Measurements from ENCODE around the gene DCAF5. TPM values are rescaled to one million over a fixed set of nuclear protein-coding genes. Genes with fewer than 3 reads are reported as not detected.

The DCAF5 gene
- total and polyA plus RNA-seq, 12 donors, result 19.9 to 48.0 (median 33.4) TPM

DNA sequence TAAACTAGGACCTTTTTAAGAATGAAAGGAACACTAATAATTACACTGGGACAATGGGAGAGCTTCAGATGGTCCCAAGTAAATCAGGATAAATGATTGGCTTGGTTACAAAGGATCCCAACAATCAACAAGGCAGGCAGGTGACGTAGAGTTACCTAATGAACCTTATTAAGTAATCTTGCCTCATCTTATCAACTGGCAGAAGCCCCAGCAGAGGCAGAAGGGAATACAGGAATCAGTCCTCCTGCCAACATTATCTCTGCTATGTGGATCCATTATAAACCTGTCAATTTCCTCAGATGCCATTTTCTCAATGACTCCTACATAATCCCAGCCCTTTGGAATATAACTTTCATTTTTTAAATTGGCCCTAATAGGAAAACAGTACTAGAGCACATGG, 11.4 kb downstream of the DCAF5 start:
- intact Hi-C loops (cut with DNase I), result no loop called here
- no peaks in the 10 kb centered on the region for H3K36me3 ChIP-seq (replicated peaks in 1 of 2)
- H3K4me1 ChIP-seq (replicated peaks in 1 of 2), result peaks cover 25 to 39% of the 10 kb centered on the region in 2 donors
- no peak overlapping the region for H3K27ac ChIP-seq
- DNase-seq, result no peak
- WGBS, 4 donors, result 67 to 75% (median 70%) methylated on average over 1 of the region's 1 CpG
- no peaks in the 10 kb centered on the region for H3K9me3 ChIP-seq (replicated peaks in 1 of 3)
- TF ChIP-seq POLR2A (IDR thresholded peaks at IDR 0.05), result no peak
- TF ChIP-seq, protein P1, sequence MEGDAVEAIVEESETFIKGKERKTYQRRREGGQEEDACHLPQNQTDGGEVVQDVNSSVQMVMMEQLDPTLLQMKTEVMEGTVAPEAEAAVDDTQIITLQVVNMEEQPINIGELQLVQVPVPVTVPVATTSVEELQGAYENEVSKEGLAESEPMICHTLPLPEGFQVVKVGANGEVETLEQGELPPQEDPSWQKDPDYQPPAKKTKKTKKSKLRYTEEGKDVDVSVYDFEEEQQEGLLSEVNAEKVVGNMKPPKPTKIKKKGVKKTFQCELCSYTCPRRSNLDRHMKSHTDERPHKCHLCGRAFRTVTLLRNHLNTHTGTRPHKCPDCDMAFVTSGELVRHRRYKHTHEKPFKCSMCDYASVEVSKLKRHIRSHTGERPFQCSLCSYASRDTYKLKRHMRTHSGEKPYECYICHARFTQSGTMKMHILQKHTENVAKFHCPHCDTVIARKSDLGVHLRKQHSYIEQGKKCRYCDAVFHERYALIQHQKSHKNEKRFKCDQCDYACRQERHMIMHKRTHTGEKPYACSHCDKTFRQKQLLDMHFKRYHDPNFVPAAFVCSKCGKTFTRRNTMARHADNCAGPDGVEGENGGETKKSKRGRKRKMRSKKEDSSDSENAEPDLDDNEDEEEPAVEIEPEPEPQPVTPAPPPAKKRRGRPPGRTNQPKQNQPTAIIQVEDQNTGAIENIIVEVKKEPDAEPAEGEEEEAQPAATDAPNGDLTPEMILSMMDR (IDR thresholded peaks at IDR 0.05), result no peak
- H3K27me3 ChIP-seq, result no peaks in the 10 kb centered on the region
- H3K4me3 ChIP-seq, result no peak overlapping the region

DNA sequence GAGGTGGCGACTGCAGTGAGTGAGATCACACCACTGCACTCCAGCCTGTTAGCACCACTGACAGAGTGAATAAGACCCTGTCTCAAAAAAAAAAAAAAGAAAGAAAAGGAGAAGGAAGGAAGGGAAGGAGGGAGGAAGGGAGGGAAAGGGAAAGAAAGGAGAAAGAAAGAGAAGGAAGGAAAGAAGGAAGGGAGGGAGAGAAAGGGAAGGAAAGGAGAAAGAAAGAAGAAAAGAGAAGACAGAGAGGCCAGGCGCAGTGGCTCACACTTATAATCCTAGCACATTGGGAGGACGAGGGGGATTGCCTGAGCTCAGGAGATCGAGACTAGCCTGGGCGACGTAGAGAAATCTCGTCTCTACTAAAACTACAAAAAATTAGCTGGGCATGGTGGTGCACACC, 13.2 kb downstream of the DCAF5 start:
- H3K4me3 ChIP-seq, result no peak overlapping the region
- H3K36me3 ChIP-seq (replicated peaks in 1 of 2), result no peaks in the 10 kb centered on the region
- DNase-seq, result no peak
- TF ChIP-seq POLR2A (IDR thresholded peaks at IDR 0.05), result no peak
- TF ChIP-seq, protein P1 (IDR thresholded peaks at IDR 0.05), result no peak
- H3K27ac ChIP-seq, result no peak overlapping the region
- no peaks in the 10 kb centered on the region for H3K27me3 ChIP-seq
- no peaks in the 10 kb centered on the region for H3K9me3 ChIP-seq (replicated peaks in 1 of 3)
- WGBS, 4 donors, result 78 to 88% (median 84%) methylated on average over 7 of the region's 7 CpGs
- peaks cover 19 to 27% of the 10 kb centered on the region in 2 donors for H3K4me1 ChIP-seq (replicated peaks in 1 of 2)
- intact Hi-C loops (cut with DNase I), result no loop called here

DNA sequence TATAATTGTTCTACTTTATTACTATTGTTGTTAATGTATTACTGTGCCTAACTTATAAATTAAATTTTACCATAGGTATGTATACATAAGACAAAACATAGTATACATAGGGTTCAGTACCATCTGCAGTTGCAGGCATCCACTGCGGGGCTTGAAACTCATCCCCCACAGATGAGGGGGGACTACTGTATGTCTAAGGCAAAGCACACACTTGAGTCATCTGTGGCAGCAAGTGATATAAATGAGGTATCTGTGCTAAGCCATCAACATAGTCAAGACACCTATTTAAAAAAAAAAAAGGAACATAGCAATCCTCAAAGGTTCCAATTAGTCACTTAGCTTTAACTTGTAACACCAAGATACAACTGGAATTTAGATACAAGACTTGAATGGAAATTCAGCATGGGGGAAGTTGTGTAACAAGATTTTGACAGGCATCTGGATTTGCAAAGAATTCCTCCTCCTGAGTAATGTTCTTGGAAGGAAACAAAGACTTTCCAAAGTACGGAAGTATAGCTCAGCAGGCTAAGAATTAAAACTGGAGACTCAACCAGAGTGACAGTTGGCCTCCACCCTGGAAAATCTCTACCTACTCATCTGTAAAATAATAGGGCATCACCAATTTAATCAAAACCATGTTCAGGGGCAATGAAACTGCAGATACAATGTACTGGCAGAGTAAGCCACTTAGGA, 14.9 kb downstream of the DCAF5 start:
- Histone ChIP-seq H3K27me3 (no peaks in the 10 kb centered on the region), H3K9me3 (replicated peaks in 1 of 3) (no peaks in the 10 kb centered on the region), H3K4me3 (no peak overlapping the region), H3K27ac (peak overlapping the region in 3 of 5 donors; percentile 29 to 45 (median 30)), H3K36me3 (replicated peaks in 1 of 2) (no peaks in the 10 kb centered on the region), H3K4me1 (replicated peaks in 1 of 2) (peaks cover 21 to 43% of the 10 kb centered on the region in 2 donors)
- WGBS, 4 donors, result 43 to 67% (median 56%) methylated on average over 2 of the region's 2 CpGs
- intact Hi-C loops (cut with DNase I), result no loop called here
- peak in 1 of 7 donors; percentile 2 for DNase-seq
- TF ChIP-seq, protein P1 (IDR thresholded peaks at IDR 0.05), result no peak
- TF ChIP-seq POLR2A (IDR thresholded peaks at IDR 0.05), result no peak

DNA sequence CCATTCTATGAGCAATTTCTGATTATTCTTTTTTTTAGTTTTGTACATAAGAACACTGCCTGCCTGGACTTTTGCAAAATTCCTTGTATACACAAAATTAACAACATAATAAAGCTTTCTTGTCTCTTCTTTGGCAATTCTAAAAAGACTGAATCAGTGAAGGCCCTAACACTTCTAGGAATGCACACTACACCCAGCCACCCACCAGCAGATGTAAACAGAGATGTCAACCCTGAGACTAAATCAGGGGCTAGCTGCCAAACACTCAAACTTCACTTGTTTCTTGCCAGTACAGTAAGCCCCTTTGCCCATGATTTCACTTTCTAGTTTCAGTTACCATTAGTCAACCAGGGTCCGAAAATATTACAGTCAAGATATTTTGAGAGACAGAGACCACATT, 15.5 kb downstream of the DCAF5 start:
- DNase-seq, result no peak
- H3K4me3 ChIP-seq, result no peak overlapping the region
- no peaks in the 10 kb centered on the region for H3K9me3 ChIP-seq (replicated peaks in 1 of 3)
- TF ChIP-seq, protein P1 (IDR thresholded peaks at IDR 0.05), result no peak
- TF ChIP-seq POLR2A (IDR thresholded peaks at IDR 0.05), result no peak
- H3K36me3 ChIP-seq (replicated peaks in 1 of 2), result no peaks in the 10 kb centered on the region
- H3K4me1 ChIP-seq (replicated peaks in 1 of 2), result peaks cover 27 to 49% of the 10 kb centered on the region in 2 donors
- 86 to 92% (median 90%) methylated on average over 1 of the region's 1 CpG for WGBS, 4 donors
- H3K27ac ChIP-seq, result peak overlapping the region in 2 of 5 donors; percentile 29 to 45
- intact Hi-C loops (cut with DNase I), result no loop called here
- no peaks in the 10 kb centered on the region for H3K27me3 ChIP-seq
